ENCODE measurements around the gene CHTF18. TPM values are rescaled to one million over a fixed set of nuclear protein-coding genes. Genes with fewer than 3 reads are reported as not detected.
"Not testable (repeated sequence)": the region's sequence is repeated elsewhere in the genome, so short reads cannot be mapped to it uniquely, and the experiment has no call there.

The CHTF18 gene
- total RNA-seq, 1 donor from 2014 or later = 6.6 TPM

DNA sequence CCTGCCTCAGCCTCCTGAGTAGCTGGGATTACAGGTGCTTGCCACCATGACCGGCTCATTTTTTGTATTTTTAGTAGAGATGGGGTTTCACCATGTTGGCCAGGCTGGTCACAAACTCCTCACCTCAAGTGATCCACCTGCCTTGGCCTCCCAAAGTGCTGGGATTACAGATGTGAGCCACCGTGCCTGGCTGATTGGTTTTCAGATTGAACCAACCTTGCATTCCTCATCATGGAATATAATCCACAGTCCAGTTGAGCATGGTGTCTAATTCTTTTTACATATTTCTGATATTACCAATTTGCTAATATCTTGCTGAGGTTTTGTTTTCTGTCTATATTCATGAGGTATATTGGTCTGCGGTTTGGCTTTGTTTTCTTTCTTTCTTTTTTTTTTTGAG lies 48.4 kb downstream of the CHTF18 start:
- ATAC-seq; DNase-seq; intact Hi-C loops (cut with micrococcal nuclease): not testable (repeated sequence)

DNA sequence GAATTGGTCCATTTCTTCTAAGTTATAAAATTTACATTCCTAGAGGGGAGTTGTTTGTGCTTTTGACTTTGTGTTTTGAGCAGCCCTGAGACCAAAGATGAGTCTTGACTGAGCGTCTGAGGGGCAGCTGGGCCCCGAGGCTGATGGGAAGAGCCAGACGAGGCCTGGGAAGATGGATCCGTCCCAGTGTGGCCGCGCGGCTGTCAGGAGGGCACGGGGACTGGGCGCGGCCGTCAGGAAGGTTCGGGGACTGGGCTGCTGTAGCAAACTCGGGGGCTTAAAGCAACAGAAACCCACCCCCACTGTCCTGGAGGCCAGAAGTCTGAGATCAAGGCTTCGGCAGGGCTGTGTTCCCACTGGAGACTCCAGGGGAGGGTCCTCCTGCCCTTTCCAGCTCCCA lies 50.3 kb downstream of the CHTF18 start:
- intact Hi-C loops (cut with micrococcal nuclease) = no loop called here
- no peak for ATAC-seq
- no peak for DNase-seq

DNA sequence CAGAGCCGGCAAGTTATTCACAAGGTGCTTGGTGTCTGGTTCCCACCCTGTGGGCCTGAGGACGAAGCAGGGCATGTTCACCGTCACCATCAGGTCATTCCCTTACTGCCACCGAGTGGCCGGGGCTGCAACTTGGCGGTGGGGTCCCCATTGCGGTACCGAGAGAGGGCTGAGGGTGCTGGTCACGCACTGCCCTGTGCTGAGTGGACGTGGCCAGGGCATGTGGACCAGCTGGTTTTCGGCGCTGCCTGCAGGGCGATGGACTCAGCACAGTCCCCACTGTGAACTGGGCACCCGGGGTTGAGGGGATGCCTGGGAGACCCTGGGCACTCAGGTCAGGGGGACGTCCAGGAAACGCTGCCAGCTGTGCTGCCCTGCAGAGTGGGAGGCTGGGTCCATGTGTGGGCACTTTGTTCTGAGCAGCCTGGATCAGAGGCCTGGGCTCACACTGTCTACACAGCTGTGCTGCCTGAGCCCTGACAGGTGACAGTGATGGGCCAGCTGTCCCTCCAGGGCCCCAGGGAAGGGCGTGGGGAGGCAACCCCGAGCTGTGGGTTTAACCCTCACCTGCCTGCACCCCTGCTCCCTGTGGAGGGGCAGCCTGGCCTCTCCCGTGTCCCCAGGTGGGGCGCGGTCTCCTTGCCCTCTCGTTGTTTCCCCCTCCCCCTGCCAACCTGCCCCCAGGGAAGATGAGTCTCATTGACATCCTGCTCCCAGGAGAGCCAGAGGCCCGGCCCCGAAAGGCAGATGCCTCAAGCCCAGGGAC lies 51.4 kb downstream of the CHTF18 start:
- ATAC-seq = no peak
- DNase-seq = no peak
- intact Hi-C loops (cut with micrococcal nuclease) = no loop called here

DNA sequence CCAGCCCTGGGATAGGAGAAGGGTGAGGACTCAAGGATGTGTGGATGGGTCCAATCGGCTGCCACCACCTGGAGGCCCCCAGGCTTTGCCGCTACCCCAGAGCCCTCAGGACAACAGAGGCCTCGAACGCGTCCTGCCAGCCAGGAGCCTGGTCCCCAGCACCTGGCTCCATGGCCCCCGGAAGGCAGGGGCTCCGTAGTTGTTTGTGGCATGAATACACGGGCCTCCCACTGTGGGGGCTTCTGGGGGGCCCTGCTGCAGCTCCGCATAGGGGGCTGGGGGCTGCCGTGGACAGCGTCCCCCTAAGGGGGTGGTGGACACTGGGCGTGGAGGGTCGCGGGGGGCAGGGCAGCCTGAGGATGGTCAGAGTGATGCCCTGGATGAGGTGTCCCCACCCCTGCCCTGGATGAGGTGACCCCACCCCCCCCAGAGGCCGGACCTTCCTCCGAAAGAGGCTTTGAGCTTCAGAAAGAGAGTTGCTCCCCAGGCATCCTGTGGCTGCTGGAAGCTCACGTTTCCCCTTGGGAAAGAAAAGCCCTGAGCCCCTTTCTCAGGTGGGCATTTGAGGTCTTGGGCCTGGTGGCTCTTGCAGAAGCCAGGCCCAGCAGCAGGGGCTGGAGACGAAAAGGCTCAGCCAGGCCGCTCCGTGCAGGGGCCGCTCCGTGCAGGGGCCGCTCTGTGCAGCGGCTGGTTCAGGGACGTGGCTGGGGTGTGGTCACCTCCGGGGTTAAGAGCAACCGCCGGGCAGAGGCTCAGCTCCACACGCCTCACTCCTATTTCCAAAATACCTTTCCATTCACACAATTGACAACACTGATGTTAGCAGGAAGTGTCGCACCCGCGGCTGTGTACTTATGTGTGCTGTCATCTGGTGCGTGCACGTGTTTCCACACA lies 52.4 kb downstream of the CHTF18 start:
- intact Hi-C loops (cut with micrococcal nuclease) = no loop called here
- ATAC-seq = no peak
- DNase-seq = peak; percentile 3

DNA sequence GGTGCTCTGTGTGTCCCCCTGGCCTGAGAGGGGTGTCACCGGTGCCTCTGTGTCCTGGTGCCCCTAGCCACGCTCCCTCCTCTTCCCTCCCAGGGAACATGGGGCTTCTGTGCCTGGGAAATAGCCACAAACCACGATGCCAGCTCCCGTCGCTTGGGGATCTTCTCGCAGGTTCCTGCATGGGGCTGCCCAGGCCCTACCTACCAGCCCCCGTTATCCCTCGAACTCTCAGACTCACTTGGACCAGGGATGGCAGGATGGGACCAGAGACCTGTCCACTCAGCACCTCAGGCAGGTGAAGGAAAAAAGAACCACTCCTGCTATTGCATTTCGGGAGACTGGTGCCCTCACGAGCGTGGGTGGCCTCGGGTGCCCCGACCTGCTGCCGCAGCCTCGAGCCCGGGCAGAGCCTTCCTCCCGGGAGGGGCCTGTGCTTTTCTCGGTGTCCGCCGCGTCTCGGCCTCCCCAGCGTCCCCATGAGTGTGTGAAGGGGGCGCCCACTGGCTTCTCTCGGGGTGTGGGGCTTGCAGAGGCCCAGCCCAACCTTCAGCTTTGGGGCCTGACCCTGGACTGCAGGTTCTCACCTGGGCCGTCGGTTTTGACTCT lies 53.1 kb downstream of the CHTF18 start:
- DNase-seq (no peak), ATAC-seq (no peak)
- intact Hi-C loops (cut with micrococcal nuclease) = no loop called here

DNA sequence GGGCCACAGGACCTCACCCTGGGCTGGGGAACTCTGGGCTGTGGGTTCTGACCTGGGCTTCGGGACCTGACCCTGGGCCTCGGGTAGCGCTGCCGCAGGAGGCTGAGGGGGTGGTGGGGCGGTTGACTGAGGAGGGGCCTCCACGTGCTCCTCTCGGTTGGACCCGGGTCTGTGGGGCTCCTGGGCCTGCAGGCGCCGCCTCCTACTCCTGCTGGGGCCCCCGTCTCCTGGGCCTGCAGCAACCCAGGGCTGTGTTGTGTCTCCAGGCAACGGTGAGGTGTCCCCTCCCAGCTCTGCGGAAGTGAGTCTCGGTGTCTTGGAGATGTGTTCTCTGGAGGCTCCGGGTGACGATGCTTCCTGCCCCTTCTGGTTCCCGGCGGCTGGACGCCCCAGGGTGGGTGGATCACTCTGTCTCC lies 53.6 kb downstream of the CHTF18 start:
- DNase-seq (no peak), ATAC-seq (no peak)
- intact Hi-C loops (cut with micrococcal nuclease) = no loop called here

DNA sequence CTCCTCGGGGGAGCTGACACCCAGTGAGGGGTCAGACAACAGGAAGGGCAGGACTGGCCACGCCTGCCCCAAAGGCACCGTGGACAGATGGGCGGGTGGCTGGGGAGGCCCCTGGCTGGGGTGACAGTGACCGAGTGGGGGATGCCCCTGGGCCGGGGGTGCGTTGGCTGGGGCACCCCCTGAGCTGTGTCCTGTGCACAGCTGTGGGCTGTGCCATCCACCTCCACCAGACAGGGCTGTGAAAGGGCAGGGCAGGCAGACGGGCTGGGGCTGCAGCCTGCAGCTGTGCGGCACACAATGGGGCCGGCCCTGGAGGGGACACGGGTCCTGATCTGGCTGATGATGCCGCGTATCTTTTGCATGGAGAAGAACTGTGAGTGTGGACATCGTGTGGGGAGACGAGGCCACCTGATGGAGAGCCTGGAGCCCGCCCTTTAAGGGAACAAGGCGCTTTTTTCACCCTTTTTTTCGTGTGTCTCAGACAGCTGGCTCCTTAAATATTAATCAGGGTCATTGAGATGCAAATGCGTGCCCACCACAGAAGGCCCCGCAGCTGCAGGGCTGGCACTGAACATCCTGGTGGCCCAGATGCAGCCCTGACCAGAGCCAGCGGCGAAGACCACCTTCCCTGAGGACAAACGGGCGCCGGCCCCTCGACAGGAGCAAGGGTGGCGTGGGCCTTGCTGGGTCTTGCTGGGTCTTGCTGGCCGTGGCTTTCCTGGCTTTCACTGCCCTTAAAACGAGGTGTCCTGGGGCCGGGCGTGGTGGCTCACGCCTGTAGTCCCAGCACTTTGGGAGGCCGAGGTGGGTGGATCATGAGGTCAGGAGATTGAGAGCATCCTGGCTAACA lies 54.5 kb downstream of the CHTF18 start:
- no peak for ATAC-seq
- no peak for DNase-seq
- intact Hi-C loops (cut with micrococcal nuclease) = no loop called here

DNA sequence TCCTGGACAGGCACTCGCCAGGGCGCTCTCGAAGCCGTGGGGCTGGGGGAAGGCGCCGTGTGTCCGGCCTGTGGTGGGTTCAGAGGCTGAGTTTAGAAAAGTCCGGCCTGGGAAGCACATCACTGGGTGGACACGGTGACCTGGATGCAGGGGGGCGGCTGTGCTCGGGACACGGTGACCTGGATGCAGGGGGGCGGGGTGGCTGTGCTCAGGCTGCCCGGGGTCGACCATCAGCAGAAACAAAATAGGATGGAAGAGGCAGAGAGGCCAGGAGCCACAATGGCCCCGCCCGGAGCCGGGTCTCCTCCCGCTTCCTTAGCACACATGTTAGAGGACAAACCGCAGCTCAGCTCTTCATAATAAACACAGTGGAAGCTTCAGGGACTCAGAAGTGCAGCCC lies 55.4 kb downstream of the CHTF18 start:
- no peak for DNase-seq

DNA sequence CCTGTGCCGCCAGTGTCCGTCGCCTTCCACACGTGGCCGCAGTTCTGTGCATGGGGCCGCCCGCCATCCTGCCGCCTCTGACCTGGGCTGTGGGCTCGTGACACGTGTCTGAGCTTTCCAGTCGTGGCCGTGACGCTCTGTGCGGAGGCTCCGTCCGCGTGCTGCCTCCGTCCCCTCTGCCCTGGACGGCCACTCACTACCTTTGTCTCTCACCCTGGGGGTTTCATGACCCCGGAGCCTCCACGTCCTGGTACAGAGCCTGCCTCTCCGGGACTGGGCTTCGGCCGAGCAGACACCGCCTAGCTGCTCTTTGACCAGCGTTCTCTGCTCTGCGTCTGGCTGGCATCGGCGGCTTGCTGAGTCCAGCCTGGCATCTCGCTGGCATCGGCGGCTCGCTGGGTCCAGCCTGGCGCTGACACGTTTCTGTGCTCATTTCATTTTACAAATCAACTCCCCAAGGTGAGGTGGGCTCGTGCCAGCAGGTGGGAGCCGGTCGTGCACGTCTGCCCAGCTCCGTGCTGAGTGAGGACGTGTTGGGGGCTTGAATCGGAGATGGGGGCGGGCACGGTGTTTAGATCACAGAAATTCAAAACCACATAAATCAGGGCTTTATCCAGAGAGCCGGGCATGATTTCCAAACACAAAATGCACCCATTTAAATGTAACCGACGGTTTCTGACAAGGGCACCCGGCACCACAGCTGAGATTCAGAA lies 56.4 kb downstream of the CHTF18 start:
- intact Hi-C loops (cut with micrococcal nuclease) = no loop called here
- ATAC-seq (no peak), DNase-seq (no peak)

More for the DNA sequence above, 55.4 kb downstream of the CHTF18 start:
- intact Hi-C loops (cut with micrococcal nuclease) = no loop called here
- ATAC-seq = no peak

DNA sequence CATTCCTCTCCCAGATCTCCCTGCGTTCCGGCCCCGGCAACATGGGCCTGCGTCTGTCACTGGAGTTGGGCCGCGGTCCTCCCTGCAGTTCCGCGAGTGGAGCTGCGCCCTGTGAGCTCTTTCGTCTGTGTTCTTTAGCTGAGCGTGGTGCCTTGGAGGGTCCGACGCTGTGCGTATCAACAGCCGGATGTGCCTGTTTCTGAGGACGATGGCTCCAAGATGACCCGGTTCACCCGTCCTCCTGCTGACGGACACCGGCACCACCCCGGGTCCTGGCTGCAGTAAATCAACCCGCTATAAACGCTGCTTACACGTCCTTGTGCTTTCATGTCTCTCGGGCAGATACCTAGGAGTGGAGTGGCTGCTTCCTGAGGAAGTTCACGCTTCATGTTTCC lies 56.9 kb downstream of the CHTF18 start:
- ATAC-seq (no peak), DNase-seq (no peak)
- intact Hi-C loops (cut with micrococcal nuclease) = no loop called here

DNA sequence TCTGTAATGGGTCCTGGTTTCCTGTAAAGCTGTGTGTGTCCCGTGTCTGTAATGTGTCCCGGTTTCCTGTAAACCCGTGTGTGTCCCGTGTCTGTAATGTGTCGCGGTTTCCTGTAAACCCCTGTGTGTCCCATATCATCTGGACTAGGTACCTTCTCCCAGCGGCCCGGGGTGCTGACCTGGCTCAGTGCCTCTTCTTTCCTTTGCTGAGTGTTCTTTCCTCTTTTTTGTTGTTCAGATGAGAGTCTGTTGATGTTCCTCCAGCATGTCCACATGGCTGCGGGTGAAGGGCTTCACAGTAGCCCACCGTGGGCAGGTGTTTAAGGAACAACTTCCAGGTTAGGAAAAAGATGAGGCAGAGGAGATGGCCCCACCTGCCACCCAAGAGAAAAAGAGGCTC lies 58.7 kb downstream of the CHTF18 start:
- intact Hi-C loops (cut with micrococcal nuclease) = no loop called here
- DNase-seq (no peak), ATAC-seq (no peak)

Small RNA genes within 50 kb of the gene (microRNA-seq; reads per million reads assigned to microRNA genes)
- gene MIR662 (ENCODE audit: borderline number of aligned reads) = not detected

Other genes with a start within 250 kb of the CHTF18 start
- gene PRR35, start 228.2 kb upstream of the CHTF18 start, total RNA-seq = not detected
- 0.52 TPM for gene NHLRC4, start 221.6 kb upstream of the CHTF18 start, total RNA-seq
- gene PIGQ, start 218.7 kb upstream of the CHTF18 start, total RNA-seq = 16.9 TPM
- 11.4 TPM for gene RAB40C, start 198.6 kb upstream of the CHTF18 start, total RNA-seq
- 0.10 TPM for gene WFIKKN1, start 157.6 kb upstream of the CHTF18 start, total RNA-seq
- gene METTL26, start 152.3 kb upstream of the CHTF18 start, total RNA-seq = 62.2 TPM
- 187 TPM for gene MCRIP2, start 146.8 kb upstream of the CHTF18 start, total RNA-seq
- 10.9 TPM for gene WDR90, start 139.3 kb upstream of the CHTF18 start, total RNA-seq
- gene RHOT2, start 120.5 kb upstream of the CHTF18 start, total RNA-seq = 88.8 TPM
- 1.9 TPM for gene RHBDL1, start 112.9 kb upstream of the CHTF18 start, total RNA-seq
- 144 TPM for gene STUB1, start 108.2 kb upstream of the CHTF18 start, total RNA-seq
- 49.0 TPM for gene JMJD8, start 104.3 kb upstream of the CHTF18 start, total RNA-seq
- 8.3 TPM for gene WDR24, start 98.2 kb upstream of the CHTF18 start, total RNA-seq
- 0.99 TPM for gene FBXL16, start 82.8 kb upstream of the CHTF18 start, total RNA-seq
- gene METRN, start 73.5 kb upstream of the CHTF18 start, total RNA-seq = 57.9 TPM
- gene ANTKMT, start 67.5 kb upstream of the CHTF18 start, total RNA-seq = 31.2 TPM
- gene CCDC78, start 62.2 kb upstream of the CHTF18 start, total RNA-seq = 0.50 TPM
- gene HAGHL, start 61.5 kb upstream of the CHTF18 start, total RNA-seq = 13.6 TPM
- gene CIAO3, start 47.6 kb upstream of the CHTF18 start, total RNA-seq = 34.5 TPM
- 4.6 TPM for gene MSLN, start 27.9 kb upstream of the CHTF18 start, total RNA-seq
- 8.7 TPM for gene RPUSD1, start 239 bp upstream of the CHTF18 start, total RNA-seq
- gene GNG13, start 12.1 kb downstream of the CHTF18 start, total RNA-seq = not detected
- 6.0 TPM for gene LMF1, start 182.4 kb downstream of the CHTF18 start, total RNA-seq
- 0.47 TPM for gene SOX8, start 193.2 kb downstream of the CHTF18 start, total RNA-seq

All from left ventricle myocardium superior (tissue), 1 donor.